ENCODE results near the gene KRTAP4-16. TPM values are rescaled to one million over a fixed set of nuclear protein-coding genes. Genes with fewer than 3 reads are reported as not detected.
"Not testable (repeated sequence)": the region's sequence is repeated elsewhere in the genome, so short reads cannot be mapped to it uniquely, and the experiment has no call there.

The KRTAP4-16 gene
- polyA plus RNA-seq, 4 donors = not detected

GRCh38 chr17:41069031-41069430 lies 33.0 kb downstream of the KRTAP4-16 start:
- Histone ChIP-seq H3K9me3 (ENCODE audit: control insufficient read depth in 2 of 2, insufficient read depth in 1 of 2, low read depth in 1 of 2, low read length in 1 of 2) (no peaks in the 10 kb centered on the region), H3K27me3 (ENCODE audit: control insufficient read depth in 3 of 3, insufficient read depth in 3 of 3, low read length in 3 of 3) (peaks cover 0 to 5% (median 0%) of the 10 kb centered on the region in 3 donors), H3K4me3 (ENCODE audit: low read depth in 1 of 3, low read length in 3 of 3) (no peak overlapping the region), H3K36me3 (ENCODE audit: control insufficient read depth in 3 of 3, insufficient read depth in 2 of 3, low read depth in 1 of 3, low read length in 3 of 3) (no peaks in the 10 kb centered on the region), H3K4me1 (ENCODE audit: control insufficient read depth in 3 of 3, insufficient read depth in 2 of 3, low read depth in 1 of 3, low read length in 2 of 3) (no peaks in the 10 kb centered on the region), H3K27ac (ENCODE audit: low read depth in 1 of 3, low read length in 2 of 3) (no peak overlapping the region)
- WGBS, 3 donors = 70 to 89% (median 73%) methylated on average over 3 of the region's 3 CpGs
- no peak for FAIRE-seq
- DNase-seq = no peak

- Histone ChIP-seq H3K27ac (ENCODE audit: low read depth in 1 of 3, low read length in 2 of 3) (no peak overlapping the region), H3K36me3 (ENCODE audit: control insufficient read depth in 3 of 3, insufficient read depth in 2 of 3, low read depth in 1 of 3, low read length in 3 of 3) (no peaks in the 10 kb centered on the region), H3K9me3 (ENCODE audit: control insufficient read depth in 2 of 2, insufficient read depth in 1 of 2, low read depth in 1 of 2, low read length in 1 of 2) (no peaks in the 10 kb centered on the region), H3K27me3 (ENCODE audit: control insufficient read depth in 3 of 3, insufficient read depth in 3 of 3, low read length in 3 of 3) (peaks cover 0 to 5% (median 0%) of the 10 kb centered on the region in 3 donors), H3K4me1 (ENCODE audit: control insufficient read depth in 3 of 3, insufficient read depth in 2 of 3, low read depth in 1 of 3, low read length in 2 of 3) (no peaks in the 10 kb centered on the region), H3K4me3 (ENCODE audit: low read depth in 1 of 3, low read length in 3 of 3) (no peak overlapping the region)
- FAIRE-seq (no peak), DNase-seq (no peak)
These were observed 34.7 kb downstream of the KRTAP4-16 start for GRCh38 chr17:41067281-41067680.

- Histone ChIP-seq H3K27ac (ENCODE audit: low read depth in 1 of 3, low read length in 2 of 3) (no peak within 1 kb of the TSS), H3K36me3 (ENCODE audit: control insufficient read depth in 3 of 3, insufficient read depth in 2 of 3, low read depth in 1 of 3, low read length in 3 of 3) (no peaks in the 10 kb centered on the region), H3K9me3 (ENCODE audit: control insufficient read depth in 2 of 2, insufficient read depth in 1 of 2, low read depth in 1 of 2, low read length in 1 of 2) (no peaks in the 10 kb centered on the region), H3K27me3 (ENCODE audit: control insufficient read depth in 3 of 3, insufficient read depth in 3 of 3, low read length in 3 of 3) (peaks cover 0 to 5% (median 2%) of the 10 kb centered on the region in 3 donors), H3K4me1 (ENCODE audit: control insufficient read depth in 3 of 3, insufficient read depth in 2 of 3, low read depth in 1 of 3, low read length in 2 of 3) (no peaks in the 10 kb centered on the region), H3K4me3 (ENCODE audit: low read depth in 1 of 3, low read length in 3 of 3) (no peak within 1 kb of the TSS)
- FAIRE-seq = no peak
- no peak for DNase-seq
- 82 to 93% (median 91%) methylated on average over 6 of the region's 6 CpGs for WGBS, 3 donors
These were observed 36.0 kb downstream of the KRTAP4-16 start, which contains the start of gene KRTAP2-4 for GRCh38 chr17:41065829-41066624. TSS of gene KRTAP2-4 (minus strand) at chr17:41065879. CDS start at chr17:41065845, 34 bp downstream.

- 56 to 70% (median 59%) methylated on average over 7 of the region's 16 CpGs for WGBS, 3 donors
These were observed 36.9 kb downstream of the KRTAP4-16 start for GRCh38 chr17:41065016-41065689.

GRCh38 chr17:41064301-41064700 lies 37.7 kb downstream of the KRTAP4-16 start:
- H3K36me3 ChIP-seq (ENCODE audit: control insufficient read depth in 3 of 3, insufficient read depth in 2 of 3, low read depth in 1 of 3, low read length in 3 of 3) = no peaks in the 10 kb centered on the region
- no peaks in the 10 kb centered on the region for H3K9me3 ChIP-seq (ENCODE audit: control insufficient read depth in 2 of 2, insufficient read depth in 1 of 2, low read depth in 1 of 2, low read length in 1 of 2)
- H3K27ac ChIP-seq (ENCODE audit: low read depth in 1 of 3, low read length in 2 of 3) = no peak overlapping the region
- WGBS, 3 donors = 46 to 79% (median 46%) methylated on average over 1 of the region's 1 CpG
- FAIRE-seq = no peak
- peaks cover 0 to 13% (median 2%) of the 10 kb centered on the region in 3 donors for H3K27me3 ChIP-seq (ENCODE audit: control insufficient read depth in 3 of 3, insufficient read depth in 3 of 3, low read length in 3 of 3)
- DNase-seq = no peak
- no peaks in the 10 kb centered on the region for H3K4me1 ChIP-seq (ENCODE audit: control insufficient read depth in 3 of 3, insufficient read depth in 2 of 3, low read depth in 1 of 3, low read length in 2 of 3)
- no peak overlapping the region for H3K4me3 ChIP-seq (ENCODE audit: low read depth in 1 of 3, low read length in 3 of 3)

More at GRCh38 chr17:41065016-41065689, 36.9 kb downstream of the KRTAP4-16 start:
- not testable (repeated sequence) for H3K4me1 ChIP-seq (ENCODE audit: control insufficient read depth in 3 of 3, insufficient read depth in 2 of 3, low read depth in 1 of 3, low read length in 2 of 3); H3K27ac ChIP-seq (ENCODE audit: low read depth in 1 of 3, low read length in 2 of 3); DNase-seq; FAIRE-seq; H3K27me3 ChIP-seq (ENCODE audit: control insufficient read depth in 3 of 3, insufficient read depth in 3 of 3, low read length in 3 of 3); H3K9me3 ChIP-seq (ENCODE audit: control insufficient read depth in 2 of 2, insufficient read depth in 1 of 2, low read depth in 1 of 2, low read length in 1 of 2); H3K4me3 ChIP-seq (ENCODE audit: low read depth in 1 of 3, low read length in 3 of 3); H3K36me3 ChIP-seq (ENCODE audit: control insufficient read depth in 3 of 3, insufficient read depth in 2 of 3, low read depth in 1 of 3, low read length in 3 of 3)

- no peak for DNase-seq
- no peak for FAIRE-seq
- no peaks in the 10 kb centered on the region for H3K9me3 ChIP-seq (ENCODE audit: control insufficient read depth in 2 of 2, insufficient read depth in 1 of 2, low read depth in 1 of 2, low read length in 1 of 2)
- H3K4me1 ChIP-seq (ENCODE audit: control insufficient read depth in 3 of 3, insufficient read depth in 2 of 3, low read depth in 1 of 3, low read length in 2 of 3) = no peaks in the 10 kb centered on the region
- no peak overlapping the region for H3K4me3 ChIP-seq (ENCODE audit: low read depth in 1 of 3, low read length in 3 of 3)
- no peaks in the 10 kb centered on the region for H3K36me3 ChIP-seq (ENCODE audit: control insufficient read depth in 3 of 3, insufficient read depth in 2 of 3, low read depth in 1 of 3, low read length in 3 of 3)
- H3K27ac ChIP-seq (ENCODE audit: low read depth in 1 of 3, low read length in 2 of 3) = no peak overlapping the region
- WGBS, 3 donors = 53 to 65% (median 65%) methylated on average over 4 of the region's 4 CpGs
- peaks cover 0 to 17% (median 4%) of the 10 kb centered on the region in 3 donors for H3K27me3 ChIP-seq (ENCODE audit: control insufficient read depth in 3 of 3, insufficient read depth in 3 of 3, low read length in 3 of 3)
These were observed 38.6 kb downstream of the KRTAP4-16 start for GRCh38 chr17:41063449-41063848.

- FAIRE-seq (no peak), DNase-seq (no peak)
- Histone ChIP-seq H3K36me3 (ENCODE audit: control insufficient read depth in 3 of 3, insufficient read depth in 2 of 3, low read depth in 1 of 3, low read length in 3 of 3) (no peaks in the 10 kb centered on the region), H3K9me3 (ENCODE audit: control insufficient read depth in 2 of 2, insufficient read depth in 1 of 2, low read depth in 1 of 2, low read length in 1 of 2) (no peaks in the 10 kb centered on the region), H3K27me3 (ENCODE audit: control insufficient read depth in 3 of 3, insufficient read depth in 3 of 3, low read length in 3 of 3) (peaks cover 0 to 18% (median 4%) of the 10 kb centered on the region in 3 donors), H3K4me3 (ENCODE audit: low read depth in 1 of 3, low read length in 3 of 3) (no peak overlapping the region), H3K4me1 (ENCODE audit: control insufficient read depth in 3 of 3, insufficient read depth in 2 of 3, low read depth in 1 of 3, low read length in 2 of 3) (no peaks in the 10 kb centered on the region), H3K27ac (ENCODE audit: low read depth in 1 of 3, low read length in 2 of 3) (no peak overlapping the region)
- 55 to 80% (median 77%) methylated on average over 1 of the region's 1 CpG for WGBS, 3 donors
These were observed 40.0 kb downstream of the KRTAP4-16 start for GRCh38 chr17:41061964-41062363.

GRCh38 chr17:41060052-41060604 lies 41.9 kb downstream of the KRTAP4-16 start, which contains the start of gene KRTAP2-3:
TSS of gene KRTAP2-3 (minus strand) at chr17:41060114. CDS start at chr17:41060050, 64 bp downstream.
- H3K27me3 ChIP-seq (ENCODE audit: control insufficient read depth in 3 of 3, insufficient read depth in 3 of 3, low read length in 3 of 3) = peaks cover 0 to 12% (median 4%) of the 10 kb centered on the region in 3 donors
- no peak for DNase-seq
- FAIRE-seq = no peak
- H3K36me3 ChIP-seq (ENCODE audit: control insufficient read depth in 3 of 3, insufficient read depth in 2 of 3, low read depth in 1 of 3, low read length in 3 of 3) = no peaks in the 10 kb centered on the region
- WGBS, 3 donors = 61 to 65% (median 62%) methylated on average over 6 of the region's 6 CpGs
- no peak within 1 kb of the TSS for H3K27ac ChIP-seq (ENCODE audit: low read depth in 1 of 3, low read length in 2 of 3)
- H3K4me1 ChIP-seq (ENCODE audit: control insufficient read depth in 3 of 3, insufficient read depth in 2 of 3, low read depth in 1 of 3, low read length in 2 of 3) = no peaks in the 10 kb centered on the region
- H3K9me3 ChIP-seq (ENCODE audit: control insufficient read depth in 2 of 2, insufficient read depth in 1 of 2, low read depth in 1 of 2, low read length in 1 of 2) = no peaks in the 10 kb centered on the region
- H3K4me3 ChIP-seq (ENCODE audit: low read depth in 1 of 3, low read length in 3 of 3) = no peak within 1 kb of the TSS

Data from small intestine (tissue), 7 donors.